Measurements from ENCODE around the gene MTRF1.
"Not testable (repeated sequence)": the region's sequence is repeated elsewhere in the genome, so short reads cannot be mapped to it uniquely, and the experiment has no call there.

The MTRF1 gene

DNA sequence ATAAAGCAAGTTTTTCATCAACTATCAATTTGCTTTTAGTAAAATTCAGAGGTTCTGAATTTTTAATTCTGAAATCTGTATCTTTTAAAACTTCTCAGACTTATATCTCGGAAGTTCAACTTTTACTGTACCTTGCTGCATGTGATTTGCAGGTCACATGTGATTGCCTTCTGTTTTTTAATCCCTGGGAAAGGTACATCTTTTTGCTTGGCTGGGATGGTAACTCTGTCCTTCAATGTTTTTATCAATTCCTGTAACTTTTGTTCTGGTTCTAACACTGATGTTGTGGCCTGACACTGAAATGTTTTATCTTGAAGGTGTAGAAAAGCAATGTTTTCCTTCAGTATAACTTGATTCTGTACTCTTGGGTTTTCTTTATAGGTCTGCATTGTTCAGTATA lies 31.5 kb upstream of the MTRF1 start:
- DNase-seq (ENCODE audit: low spot score), result no peak
- Mint-ChIP-seq H3K36me3 (ENCODE audit: low read depth) (no peaks in the 10 kb centered on the region), H3K4me1 (ENCODE audit: low read depth) (peaks cover 1% of the 10 kb centered on the region), H3K27ac (no peak overlapping the region), H3K9me3 (peaks cover 7% of the 10 kb centered on the region), H3K4me3 (no peak overlapping the region), H3K27me3 (ENCODE audit: low read depth) (peaks cover 23% of the 10 kb centered on the region)

- no peak for DNase-seq (ENCODE audit: low spot score)
- peaks cover 2% of the 10 kb centered on the region for H3K36me3 Mint-ChIP-seq (ENCODE audit: low read depth)
- H3K27ac Mint-ChIP-seq, result no peak overlapping the region
- peaks cover 7% of the 10 kb centered on the region for H3K9me3 Mint-ChIP-seq
- no peak overlapping the region for H3K4me3 Mint-ChIP-seq
- peaks cover 15% of the 10 kb centered on the region for H3K27me3 Mint-ChIP-seq (ENCODE audit: low read depth)
- H3K4me1 Mint-ChIP-seq (ENCODE audit: low read depth), result no peaks in the 10 kb centered on the region
Measured at GRCh38 chr13:41293272-41293671, 29.9 kb upstream of the MTRF1 start.

DNA sequence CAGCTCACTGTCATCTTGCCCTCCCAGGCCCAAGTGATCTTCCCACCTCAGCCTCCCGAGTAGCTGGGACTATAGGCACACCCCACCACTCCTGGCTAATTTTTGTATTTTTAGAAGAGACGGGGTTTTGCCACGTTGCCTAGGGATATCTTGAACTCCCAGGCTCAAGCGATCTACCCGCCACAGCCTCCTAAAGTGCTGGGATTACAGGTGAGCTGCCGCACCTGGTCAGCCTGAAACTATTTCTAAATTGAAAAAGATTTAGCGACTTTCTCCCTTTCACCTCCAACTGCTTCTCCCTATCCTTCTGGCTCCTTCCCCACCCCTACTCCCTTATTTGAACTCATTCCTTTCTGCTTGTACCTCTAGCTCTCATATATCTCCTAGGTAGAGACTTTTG lies 27.9 kb upstream of the MTRF1 start:
- Mint-ChIP-seq H3K36me3 (ENCODE audit: low read depth) (peaks cover 2% of the 10 kb centered on the region), H3K4me1 (ENCODE audit: low read depth) (peaks cover 3% of the 10 kb centered on the region), H3K27ac (no peak overlapping the region), H3K4me3 (no peak overlapping the region), H3K27me3 (ENCODE audit: low read depth) (peaks cover 9% of the 10 kb centered on the region), H3K9me3 (peaks cover 11% of the 10 kb centered on the region)
- no peak for DNase-seq (ENCODE audit: low spot score)

GRCh38 chr13:41289463-41289881 lies 26.1 kb upstream of the MTRF1 start:
- Mint-ChIP-seq H3K9me3 (peaks cover 11% of the 10 kb centered on the region), H3K27me3 (ENCODE audit: low read depth) (peaks cover 3% of the 10 kb centered on the region), H3K4me3 (no peak overlapping the region), H3K27ac (no peak overlapping the region), H3K4me1 (ENCODE audit: low read depth) (peaks cover 3% of the 10 kb centered on the region), H3K36me3 (ENCODE audit: low read depth) (peaks cover 2% of the 10 kb centered on the region)
- no peak for DNase-seq (ENCODE audit: low spot score)

DNA sequence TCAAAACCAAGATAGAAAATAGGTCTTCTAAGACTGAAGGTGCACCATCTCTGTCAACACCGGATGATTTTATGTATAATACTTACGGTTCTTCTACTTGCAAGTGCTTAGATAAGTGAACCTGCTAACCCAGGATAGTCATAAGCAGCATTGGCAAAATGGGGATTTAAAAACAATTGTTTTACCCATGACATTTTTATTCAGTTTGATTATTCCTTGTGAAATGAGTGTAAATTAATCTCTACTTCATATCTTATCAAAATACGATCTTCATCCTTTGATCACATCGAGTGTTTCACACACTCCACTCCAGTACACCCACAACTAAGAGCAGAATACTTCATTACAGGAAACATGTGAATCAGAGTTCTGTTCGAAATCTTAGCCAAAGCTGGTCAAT lies 23.0 kb upstream of the MTRF1 start:
- H3K27me3 Mint-ChIP-seq (ENCODE audit: low read depth), result no peaks in the 10 kb centered on the region
- no peak overlapping the region for H3K4me3 Mint-ChIP-seq
- peaks cover 5% of the 10 kb centered on the region for H3K9me3 Mint-ChIP-seq
- no peak overlapping the region for H3K27ac Mint-ChIP-seq
- H3K36me3 Mint-ChIP-seq (ENCODE audit: low read depth), result peaks cover 2% of the 10 kb centered on the region
- no peak for DNase-seq (ENCODE audit: low spot score)
- peaks cover 3% of the 10 kb centered on the region for H3K4me1 Mint-ChIP-seq (ENCODE audit: low read depth)

DNA sequence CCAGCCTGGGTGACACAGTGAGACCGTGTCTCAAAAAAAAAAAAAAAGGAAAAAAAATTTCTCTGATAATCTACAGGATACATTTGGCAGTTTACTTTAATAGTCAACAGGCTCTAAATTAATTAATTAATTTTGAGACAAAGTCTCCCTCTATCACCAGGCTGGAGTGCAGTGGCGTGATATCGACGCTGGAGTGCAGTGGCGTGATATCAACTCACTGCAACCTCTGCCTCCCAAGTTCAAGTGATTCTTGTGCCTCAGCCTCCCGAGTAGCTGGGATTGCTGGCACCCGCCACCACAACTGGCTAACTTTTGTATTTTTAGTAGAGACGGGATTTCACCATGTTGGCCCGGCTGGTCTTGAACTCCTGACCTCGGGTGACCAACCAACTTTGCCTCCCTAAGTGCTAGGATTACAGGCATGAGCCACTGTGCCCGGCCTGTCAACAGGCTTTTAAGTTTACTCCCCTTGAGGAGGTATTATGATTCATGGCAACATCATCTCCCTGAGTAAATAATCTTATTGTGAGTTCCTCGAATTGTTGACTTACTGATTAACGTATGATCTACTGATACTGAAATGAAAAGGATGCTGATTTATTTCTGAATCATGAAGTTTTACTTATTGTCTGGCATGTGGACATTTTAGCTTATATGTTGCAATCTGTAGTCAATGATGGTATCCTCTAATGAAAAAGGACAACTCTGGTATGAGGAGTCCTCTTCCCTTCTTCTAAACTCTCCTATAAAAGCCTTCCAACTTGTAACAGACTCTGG lies 21.3 kb upstream of the MTRF1 start:
- Mint-ChIP-seq H3K36me3 (ENCODE audit: low read depth) (peaks cover 2% of the 10 kb centered on the region), H3K27ac (no peak overlapping the region), H3K4me3 (no peak overlapping the region), H3K9me3 (peaks cover 4% of the 10 kb centered on the region), H3K4me1 (ENCODE audit: low read depth) (peaks cover 3% of the 10 kb centered on the region), H3K27me3 (ENCODE audit: low read depth) (peaks cover 7% of the 10 kb centered on the region)
- DNase-seq (ENCODE audit: low spot score), result no peak

DNA sequence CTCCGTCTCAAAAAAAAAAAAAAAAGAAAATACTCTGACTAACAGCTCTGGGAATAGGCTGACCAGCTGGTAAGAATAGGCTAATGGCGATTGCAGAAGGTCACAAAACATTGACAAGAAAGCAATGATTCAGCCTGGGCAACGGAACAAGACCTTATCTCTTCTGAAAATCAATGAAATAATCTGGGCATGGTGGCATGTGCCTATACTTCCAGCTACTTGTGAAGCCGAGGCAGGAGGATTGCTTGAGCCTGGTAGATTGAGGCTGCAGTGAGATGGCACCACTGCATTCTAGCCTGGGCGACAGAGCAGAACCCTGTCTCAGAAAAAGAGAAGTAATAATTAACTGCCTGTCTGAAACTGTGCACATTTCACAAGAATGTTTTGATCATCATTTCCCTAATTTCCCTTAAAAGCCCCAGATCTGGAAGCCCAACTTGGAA lies 18.8 kb upstream of the MTRF1 start:
- Mint-ChIP-seq H3K27me3 (ENCODE audit: low read depth) (peaks cover 11% of the 10 kb centered on the region), H3K4me3 (no peak overlapping the region), H3K4me1 (ENCODE audit: low read depth) (peaks cover 3% of the 10 kb centered on the region), H3K36me3 (ENCODE audit: low read depth) (no peaks in the 10 kb centered on the region), H3K9me3 (peaks cover 2% of the 10 kb centered on the region), H3K27ac (no peak overlapping the region)
- DNase-seq (ENCODE audit: low spot score), result no peak

GRCh38 chr13:41279156-41279555 lies 15.8 kb upstream of the MTRF1 start:
- H3K36me3 Mint-ChIP-seq (ENCODE audit: low read depth); H3K27ac Mint-ChIP-seq; H3K4me1 Mint-ChIP-seq (ENCODE audit: low read depth); DNase-seq (ENCODE audit: low spot score); H3K9me3 Mint-ChIP-seq; H3K4me3 Mint-ChIP-seq: not testable (repeated sequence)
- peaks cover 11% of the 10 kb centered on the region for H3K27me3 Mint-ChIP-seq (ENCODE audit: low read depth)

DNA sequence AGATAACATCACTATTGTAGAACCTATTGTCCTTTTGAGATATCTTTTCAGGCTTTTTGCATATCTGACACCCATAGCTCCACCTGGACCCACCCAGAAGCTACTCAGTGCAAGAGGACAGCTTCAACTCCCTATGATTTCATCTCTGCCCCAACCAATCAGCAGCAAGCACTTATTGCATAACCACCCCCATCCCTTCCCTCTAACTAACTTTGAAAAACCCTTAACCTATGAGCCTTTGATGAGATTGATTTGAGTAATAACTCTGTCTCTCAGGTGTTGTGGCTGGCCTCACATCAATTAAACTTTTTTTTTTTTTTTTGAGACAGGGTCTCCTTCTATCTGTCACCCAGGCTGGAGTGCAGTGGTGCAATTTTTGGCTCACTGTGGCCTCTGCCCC lies 13.4 kb upstream of the MTRF1 start:
- H3K27ac Mint-ChIP-seq, result no peak overlapping the region

GRCh38 chr13:41274881-41275280 lies 11.5 kb upstream of the MTRF1 start:
- peaks cover 4% of the 10 kb centered on the region for H3K4me1 Mint-ChIP-seq (ENCODE audit: low read depth)
- no peak overlapping the region for H3K4me3 Mint-ChIP-seq
- peaks cover 3% of the 10 kb centered on the region for H3K27me3 Mint-ChIP-seq (ENCODE audit: low read depth)
- DNase-seq (ENCODE audit: low spot score), result no peak
- peaks cover 13% of the 10 kb centered on the region for H3K9me3 Mint-ChIP-seq
- peaks cover 6% of the 10 kb centered on the region for H3K36me3 Mint-ChIP-seq (ENCODE audit: low read depth)
- no peak overlapping the region for H3K27ac Mint-ChIP-seq

More for the DNA sequence above, 13.4 kb upstream of the MTRF1 start:
- Mint-ChIP-seq H3K36me3 (ENCODE audit: low read depth) (peaks cover 2% of the 10 kb centered on the region), H3K9me3 (peaks cover 3% of the 10 kb centered on the region), H3K4me1 (ENCODE audit: low read depth) (peaks cover 2% of the 10 kb centered on the region), H3K4me3 (no peak overlapping the region), H3K27me3 (ENCODE audit: low read depth) (peaks cover 11% of the 10 kb centered on the region)
- no peak for DNase-seq (ENCODE audit: low spot score)

GRCh38 chr13:41273831-41274441 lies 10.6 kb upstream of the MTRF1 start:
- H3K4me3 Mint-ChIP-seq, result no peak overlapping the region
- H3K27me3 Mint-ChIP-seq (ENCODE audit: low read depth), result no peaks in the 10 kb centered on the region
- H3K4me1 Mint-ChIP-seq (ENCODE audit: low read depth), result peaks cover 4% of the 10 kb centered on the region
- H3K27ac Mint-ChIP-seq, result no peak overlapping the region
- H3K36me3 Mint-ChIP-seq (ENCODE audit: low read depth), result peaks cover 6% of the 10 kb centered on the region
- H3K9me3 Mint-ChIP-seq, result peaks cover 13% of the 10 kb centered on the region
- DNase-seq (ENCODE audit: low spot score), result no peak

- Mint-ChIP-seq H3K4me3 (no peak overlapping the region), H3K9me3 (peaks cover 23% of the 10 kb centered on the region), H3K36me3 (ENCODE audit: low read depth) (peaks cover 12% of the 10 kb centered on the region), H3K27ac (peak overlapping the region; percentile 19), H3K27me3 (ENCODE audit: low read depth) (no peaks in the 10 kb centered on the region), H3K4me1 (ENCODE audit: low read depth) (peaks cover 4% of the 10 kb centered on the region)
- DNase-seq (ENCODE audit: low spot score), result no peak
Measured at GRCh38 chr13:41271456-41272285, 8.3 kb upstream of the MTRF1 start.

DNA sequence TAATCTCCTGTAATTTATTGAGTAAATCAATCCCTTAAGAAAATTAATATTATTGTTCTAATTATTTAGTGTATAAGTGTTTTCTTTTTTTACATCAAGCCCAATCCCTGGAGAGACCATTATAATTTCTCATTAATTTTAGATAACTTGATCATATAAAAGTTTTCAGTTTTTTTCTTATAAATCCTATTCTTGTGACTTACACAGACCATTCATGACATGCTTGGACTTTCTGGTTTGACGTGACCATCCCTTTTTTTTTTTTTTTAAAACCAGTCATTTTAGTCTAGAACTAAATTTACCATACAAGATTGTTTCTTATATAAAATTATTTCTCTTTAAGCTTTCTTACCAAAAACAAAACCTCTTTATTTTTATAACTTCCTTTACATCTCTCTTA lies 5.4 kb upstream of the MTRF1 start:
- H3K4me3 Mint-ChIP-seq, result no peak overlapping the region
- H3K9me3 Mint-ChIP-seq, result peaks cover 31% of the 10 kb centered on the region
- H3K4me1 Mint-ChIP-seq (ENCODE audit: low read depth), result peaks cover 6% of the 10 kb centered on the region
- no peaks in the 10 kb centered on the region for H3K27me3 Mint-ChIP-seq (ENCODE audit: low read depth)
- peaks cover 12% of the 10 kb centered on the region for H3K36me3 Mint-ChIP-seq (ENCODE audit: low read depth)
- no peak for DNase-seq (ENCODE audit: low spot score)
- no peak overlapping the region for H3K27ac Mint-ChIP-seq

DNA sequence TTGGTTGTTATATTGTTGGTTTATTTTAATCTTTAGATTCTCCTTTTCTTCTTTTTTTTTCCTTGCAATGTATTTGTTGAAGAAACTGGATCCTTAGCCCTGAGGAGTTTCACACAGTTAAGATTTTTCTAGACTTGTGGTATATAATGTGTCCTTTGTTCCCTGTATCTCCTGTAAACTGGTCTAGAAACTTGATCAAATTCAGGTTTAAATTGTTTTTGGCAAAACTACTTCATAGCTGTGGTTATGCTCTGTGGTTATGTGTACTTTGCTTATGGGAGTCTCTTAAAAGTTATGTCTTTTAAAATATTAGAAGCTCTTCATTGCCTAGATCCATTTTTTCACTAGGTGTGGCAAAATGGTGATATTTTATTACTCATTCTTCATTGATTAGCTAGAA lies 3.7 kb upstream of the MTRF1 start:
- Mint-ChIP-seq H3K9me3 (peaks cover 30% of the 10 kb centered on the region), H3K4me3 (no peak overlapping the region), H3K36me3 (ENCODE audit: low read depth) (peaks cover 15% of the 10 kb centered on the region), H3K4me1 (ENCODE audit: low read depth) (peaks cover 13% of the 10 kb centered on the region), H3K27me3 (ENCODE audit: low read depth) (no peaks in the 10 kb centered on the region), H3K27ac (no peak overlapping the region)
- DNase-seq (ENCODE audit: low spot score), result no peak

Data from T-helper 2 cell treated with Interferon-gamma antibody and Interleukin-4, amounts not matched to agents 5 μg/mL and 100 μg/mL, for 36 hours (primary cell).